Liver (tissue), 9 donors: ENCODE results near the gene ANKRD2. TPM values are rescaled to one million over a fixed set of nuclear protein-coding genes. Genes with fewer than 3 reads are reported as not detected.

ENCODE experiments used
- DNase-seq: peaks from one replicate; pipeline ENCODE4 v3.0.0-alpha.2; 2017; ENCODE audit warnings: low spot score
- H3K27ac ChIP-seq, 2 donors: one replicate each; pipeline ENCODE4 v1.7.0; 2013; ENCODE audit warnings: inconsistent platforms in 2 of 2, low read length in 2 of 2, control low read depth in 1 of 2, low read depth in 1 of 2, mild to moderate bottlenecking in 1 of 2
- H3K27me3 ChIP-seq, 4 donors: one replicate each; pipeline versions ENCODE4 v1.6.1 to v1.7.0; 2013; ENCODE audit warnings: low read length in 3 of 4, inconsistent platforms in 1 of 4, mild to moderate bottlenecking in 1 of 4, moderate library complexity in 1 of 4; ENCODE audit not compliant: control insufficient read depth in 4 of 4, insufficient read depth in 4 of 4
- H3K36me3 ChIP-seq, 4 donors: one replicate each; pipeline versions ENCODE4 v1.6.1 to v1.7.0; 2013; ENCODE audit warnings: low read length in 3 of 4, mild to moderate bottlenecking in 3 of 4, low read depth in 1 of 4, moderate library complexity in 1 of 4; ENCODE audit not compliant: control insufficient read depth in 4 of 4, insufficient read depth in 3 of 4
- H3K4me1 ChIP-seq, 4 donors: one replicate each; pipeline versions ENCODE4 v1.6.1 to v1.7.0; 2013; ENCODE audit warnings: low read length in 3 of 4, mild to moderate bottlenecking in 3 of 4, moderate library complexity in 1 of 4; ENCODE audit not compliant: control insufficient read depth in 4 of 4, insufficient read depth in 4 of 4
- H3K4me3 ChIP-seq, 3 donors: one replicate each; pipeline versions ENCODE4 v1.6.1 to v1.7.0; 2013; ENCODE audit warnings: low read length in 3 of 3, control low read depth in 1 of 3, low read depth in 1 of 3, mild to moderate bottlenecking in 1 of 3
- H3K9ac ChIP-seq, 2 donors: one replicate each; pipeline ENCODE4 v1.7.0; 2013; ENCODE audit warnings: low read length in 2 of 2, mild to moderate bottlenecking in 2 of 2, moderate library complexity in 2 of 2, control low read depth in 1 of 2, low read depth in 1 of 2
- H3K9me3 ChIP-seq, 4 donors: one replicate each; pipeline versions ENCODE4 v1.6.1 to v1.7.0; 2013; ENCODE audit warnings: low read length in 3 of 4; ENCODE audit not compliant: control insufficient read depth in 4 of 4
- ATF3 ChIP-seq: IDR thresholded peaks from 2 replicates; pipeline ENCODE4 v1.6.1; 2016; ENCODE audit warnings: antibody characterized with exemption
- CTCF ChIP-seq: fragments of 150-350 bp; IDR thresholded peaks from 2 replicates; pipeline ENCODE4 v1.5.1; 2017; ENCODE audit warnings: improper control_type of control experiment, low read depth, low read length; ENCODE audit not compliant: missing input control
- EGR1 ChIP-seq, 2 donors: IDR thresholded peaks; 2 replicates each; pipeline ENCODE4 v1.6.1; 2016 to 2018; ENCODE audit warnings: antibody characterized with exemption in 2 of 2, low read depth in 2 of 2
- FOXA1 ChIP-seq: IDR thresholded peaks from 2 replicates; pipeline ENCODE4 v1.6.1; 2016; ENCODE audit warnings: antibody characterized with exemption
- FOXA2 ChIP-seq: IDR thresholded peaks from 2 replicates; pipeline ENCODE4 v1.6.1; 2016; ENCODE audit warnings: antibody characterized with exemption
- GABPA ChIP-seq, 2 donors: IDR thresholded peaks in 1 of 2; conservative IDR thresholded peaks in 1 of 2; 2 replicates each; pipeline ENCODE4 v1.6.1; 2016; ENCODE audit warnings: antibody characterized with exemption in 2 of 2, mild to moderate bottlenecking in 1 of 2, moderate library complexity in 1 of 2
- HNF4A ChIP-seq, 2 donors: conservative IDR thresholded peaks; 2 replicates each; pipeline ENCODE4 v1.6.1; 2016; ENCODE audit warnings: antibody characterized with exemption in 2 of 2, mild to moderate bottlenecking in 2 of 2
- HNF4G ChIP-seq: IDR thresholded peaks from 2 replicates; pipeline ENCODE4 v1.6.1; 2016; ENCODE audit warnings: antibody characterized with exemption
- JUND ChIP-seq, 2 donors: IDR thresholded peaks; 2 replicates each; pipeline ENCODE4 v1.6.1; 2016; ENCODE audit warnings: antibody characterized with exemption in 2 of 2
- MAX ChIP-seq: IDR thresholded peaks from 2 replicates; pipeline ENCODE4 v1.6.1; 2016; ENCODE audit warnings: antibody characterized with exemption
- NR2F2 ChIP-seq: IDR thresholded peaks from 2 replicates; pipeline ENCODE4 v1.6.1; 2016; ENCODE audit warnings: antibody characterized with exemption
- RAD21 ChIP-seq, 2 donors: IDR thresholded peaks; 2 replicates each; pipeline ENCODE4 v1.6.1; 2016; ENCODE audit warnings: antibody characterized with exemption in 2 of 2, mild to moderate bottlenecking in 2 of 2
- REST ChIP-seq: IDR thresholded peaks from 2 replicates; pipeline ENCODE4 v1.6.1; 2016; ENCODE audit warnings: antibody characterized with exemption, mild to moderate bottlenecking
- RXRA ChIP-seq, 2 donors: IDR thresholded peaks; 2 replicates each; pipeline ENCODE4 v1.6.1; 2017 to 2018; ENCODE audit warnings: antibody characterized with exemption in 2 of 2, mild to moderate bottlenecking in 1 of 2
- SP1 ChIP-seq: IDR thresholded peaks from 2 replicates; pipeline ENCODE4 v1.6.1; 2018; ENCODE audit warnings: antibody characterized with exemption, mild to moderate bottlenecking
- TAF1 ChIP-seq: conservative IDR thresholded peaks from 2 replicates; pipeline ENCODE4 v1.6.1; 2016; ENCODE audit warnings: antibody characterized with exemption, mild to moderate bottlenecking
- YY1 ChIP-seq: IDR thresholded peaks from 2 replicates; pipeline ENCODE4 v1.6.1; 2016; ENCODE audit warnings: antibody characterized with exemption, mild to moderate bottlenecking
- ZBTB33 ChIP-seq: IDR thresholded peaks from 2 replicates; pipeline ENCODE4 v1.6.1; 2016; ENCODE audit warnings: antibody characterized with exemption
- WGBS: extraction: QIAGEN DNeasy Blood & Tissue Kit; methylation state at CpG from one replicate; pipeline ENCODE4 v1.1.7; 2013; 5-methylcytosine and 5-hydroxymethylcytosine counted together
- polyA plus RNA-seq, 2 donors: library from polyadenylated mRNA; stranded (reverse) in 1 of 2; unstranded in 1 of 2; fragments of 200-250 nt in 1 of 2; fragments of >200 nt in 1 of 2; fragmentation: Nextera tagmentation in 1 of 2; extraction: Ambion mirVana in 1 of 2; gene quantifications; one replicate each; pipeline versions ENCODE4 v1.2.1 to v1.2.3, GENCODE V29; 2013 to 2015
- total RNA-seq, 2 donors: library from RNA; depleted of rRNA; stranded (reverse); fragments of >200 nt; gene quantifications; one replicate each; pipeline ENCODE4 v1.2.3, GENCODE V29; 2014
- donor health status: healthy.
- donor health status: healthy.
- donor health status: healthy.
- donor health status: healthy.
- donor health status: healthy.

The ANKRD2 gene
- total and polyA plus RNA-seq, 4 donors, result not detected

GRCh38 chr10:97548828-97549455, 23.6 kb upstream of the ANKRD2 start:
- DNase-seq, result no peak
- Histone ChIP-seq H3K4me1 (no peaks in the 10 kb centered on the region), H3K27ac (no peak overlapping the region), H3K36me3 (no peaks in the 10 kb centered on the region), H3K27me3 (no peaks in the 10 kb centered on the region), H3K9me3 (no peaks in the 10 kb centered on the region), H3K4me3 (no peak overlapping the region), H3K9ac (no peak overlapping the region)
- WGBS, result 94% methylated on average over 13 of the region's 13 CpGs
- no peak for TF ChIP-seq RXRA (IDR thresholded peaks at IDR 0.05)
- no peak for TF ChIP-seq EGR1 (IDR thresholded peaks at IDR 0.05; ENCODE audit: low read depth in 2 of 2)
- no peak for TF ChIP-seq YY1
- TF ChIP-seq SP1, result no peak
- TF ChIP-seq HNF4A (conservative IDR thresholded peaks at IDR 0.05), result no peak
- TF ChIP-seq GABPA (IDR thresholded peaks at IDR 0.05 in 1 of 2, conservative IDR thresholded peaks at IDR 0.05 in 1 of 2), result no peak
- TF ChIP-seq HNF4G, result no peak
- no peak for TF ChIP-seq FOXA1
- no peak for TF ChIP-seq ATF3
- TF ChIP-seq RAD21 (IDR thresholded peaks at IDR 0.05), result no peak
- no peak for TF ChIP-seq TAF1
- no peak for TF ChIP-seq ZBTB33
- TF ChIP-seq REST, result no peak
- TF ChIP-seq NR2F2, result no peak
- TF ChIP-seq JUND (IDR thresholded peaks at IDR 0.05), result no peak
- no peak for TF ChIP-seq MAX
- TF ChIP-seq CTCF, result no peak
- TF ChIP-seq FOXA2, result no peak
